GM12873 (cell line): ENCODE data around the gene NUDT19.

ENCODE experiments used
- CTCF ChIP-seq: IDR thresholded peaks from 2 replicates; pipeline ENCODE4 v1.5.1; 2012; ENCODE audit warnings: low read depth, mild to moderate bottlenecking, moderate library complexity, low read length, control low read depth; ENCODE audit not compliant: insufficient read depth; ENCODE audit errors: missing control alignments

Gene NUDT19

GRCh38 chr19:32669310-32669709, 22.3 kb upstream of the NUDT19 start:
- TF ChIP-seq CTCF = no peak

- TF ChIP-seq CTCF = no peak
Observed at GRCh38 chr19:32671883-32672593, 19.6 kb upstream of the NUDT19 start.

DNA sequence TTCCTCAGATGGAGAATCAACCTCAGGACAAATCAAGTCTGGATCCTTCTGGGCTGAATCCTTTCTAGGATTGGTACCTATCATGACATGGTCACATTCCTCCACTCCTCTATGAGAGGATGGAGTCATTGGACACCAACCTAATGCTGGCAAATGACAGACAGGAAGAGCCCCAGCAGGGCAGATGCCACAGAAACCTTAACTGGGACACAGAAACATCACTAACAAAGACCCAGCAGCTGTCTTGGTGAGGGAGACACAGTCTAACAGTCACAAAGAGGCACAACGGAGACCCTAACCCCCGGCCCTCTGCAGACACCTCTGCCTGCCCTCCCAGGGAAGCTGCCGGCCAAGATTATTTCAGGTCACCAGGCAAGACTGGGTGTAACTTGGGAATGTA, 18.8 kb upstream of the NUDT19 start:
- TF ChIP-seq CTCF = no peak

- no peak for TF ChIP-seq CTCF
Observed at GRCh38 chr19:32673573-32673972, 18.0 kb upstream of the NUDT19 start.

GRCh38 chr19:32674153-32674930, 17.3 kb upstream of the NUDT19 start:
- TF ChIP-seq CTCF = no peak

- TF ChIP-seq CTCF = peak; percentile 9
Observed at GRCh38 chr19:32674931-32675719, 16.5 kb upstream of the NUDT19 start, which contains the start of gene ANKRD27. ANKRD27 (minus strand) TSS chr19:32675180; CDS start chr19:32659015, 16,165 bp downstream.

DNA sequence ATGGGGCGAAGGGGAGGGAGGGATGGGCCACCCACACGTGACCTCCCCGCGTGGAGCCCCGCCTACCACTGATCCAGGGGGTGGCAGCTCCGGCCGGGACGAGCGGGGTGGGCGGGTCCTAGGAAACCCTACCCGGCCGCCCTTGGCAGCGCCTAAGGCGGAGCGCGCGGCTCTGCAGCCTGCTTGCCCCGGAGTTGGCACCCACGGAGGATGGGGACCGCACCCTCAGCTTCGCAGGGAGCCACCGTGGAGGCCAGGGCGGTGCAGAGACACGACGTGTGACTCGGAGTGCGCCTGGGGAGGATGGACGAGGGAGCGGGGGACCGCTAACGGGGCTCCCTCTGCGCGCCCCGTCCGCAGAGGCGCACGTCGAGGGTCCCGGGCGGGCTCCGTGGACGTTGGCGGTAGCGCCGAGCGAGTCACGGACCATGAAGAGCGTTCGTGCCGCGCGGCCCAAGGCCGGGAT, 15.9 kb upstream of the NUDT19 start, which contains the start of gene RGS9BP:
Gene RGS9BP (plus strand): TSS at position 129 of the 466 bp plus-strand sequence. CDS start 416 bp downstream, outside the sequence.
- no peak for TF ChIP-seq CTCF
